Erythroblast (primary cell): Measurements from ENCODE around the gene RYR2.

Experiments used
- GATA1 ChIP-seq: IDR thresholded peaks from 2 replicates; pipeline ENCODE4 v1.6.1; 2011; ENCODE audit warnings: low read depth, mild to moderate bottlenecking, control low read depth, low read length, moderate library complexity
- POLR2A ChIP-seq: IDR thresholded peaks from 2 replicates; pipeline ENCODE4 v1.6.1; 2011; ENCODE audit warnings: mild to moderate bottlenecking, low read length

GRCh38 chr1:237093691-237094090 lies 51.7 kb downstream of the RYR2 start:
- TF ChIP-seq POLR2A (no peak), GATA1 (no peak)
